ENCODE data around the gene UBE2F. TPM values are rescaled to one million over a fixed set of nuclear protein-coding genes. Genes with fewer than 3 reads are reported as not detected.

Gene UBE2F
- total and polyA plus RNA-seq, 9 of the 15 experiments (the other 6 are each of a cell fraction or from before 2014, with no cell fraction given): 18.1 to 88.1 (median 53.0) TPM

GRCh38 chr2:238060542-238061314, 93.9 kb downstream of the UBE2F start, which contains the start of gene SCLY:
Gene SCLY, plus strand, starts transcription at chr2:238061001. Its CDS starts 54 bp downstream, at chr2:238061055.
- FAIRE-seq (peak; percentile 64), ATAC-seq (peak; percentile 98), DNase-seq (ENCODE audit: extremely low read depth in 1 of 4, low spot score in 3 of 4) (peak; percentile 96 to 98 (median 96))
- Histone ChIP-seq H3K4me2 (ENCODE audit: insufficient read depth, low read length) (peak within 1 kb of the TSS; percentile 92), H3K4me3 (peak within 1 kb of the TSS; percentile 74), H2AFZ (ENCODE audit: low read depth, low read length) (peak within 1 kb of the TSS; percentile 83), H3K4me1 (replicated peaks in 1 of 2; ENCODE audit: control insufficient read depth in 2 of 2, insufficient read depth in 2 of 2, low read length in 2 of 2) (peaks cover 4 to 9% of the 10 kb centered on the region in 2 experiments; a peak in 4 of 5 replicates), H3K27me3 (ENCODE audit: control insufficient read depth in 2 of 2, insufficient read depth in 2 of 2, low read length in 2 of 2) (no peaks in the 10 kb centered on the region), H3K36me3 (ENCODE audit: control insufficient read depth, insufficient read depth, low read length) (peaks cover 21% of the 10 kb centered on the region), H3K9ac (ENCODE audit: insufficient read depth in 1 of 2, low read depth in 2 of 2, low read length in 2 of 2) (peak within 1 kb of the TSS; percentile 85 to 92), H3K9me3 (replicated peaks; ENCODE audit: control insufficient read depth, insufficient read depth, low read depth, low read length) (0 out of 2 replicates have a peak, but pooled peaks cover 1% of the 10 kb centered on the region), H3K79me2 (ENCODE audit: control insufficient read depth, insufficient read depth, low read length) (peaks cover 40% of the 10 kb centered on the region), H3K27ac (ENCODE audit: extremely low read depth, low read depth, low read length) (peak within 1 kb of the TSS; percentile 82), H3K9me1 (ENCODE audit: control insufficient read depth, insufficient read depth, low read length) (no peaks in the 10 kb centered on the region), H4K20me1 (replicated peaks; ENCODE audit: control insufficient read depth, insufficient read depth, low read length) (no peaks in the 10 kb centered on the region)
- ChIA-PET CTCF (ENCODE audit: low intra/inter-chr PET ratio) (interaction anchor here (0.6 kb wide), 1 partner anchor 93 kb away, joined by 3 read pairs; no protein-coding TSS in a partner anchor), POLR2A (interaction anchor here (0.6 to 1.3 kb wide), 7 partner anchors 13 to 187 kb away, joined by 3 to 4 read pairs (median 3); no protein-coding TSS in a partner anchor)
- in situ Hi-C loops (cut with MboI) (no loop called here), intact Hi-C loops (cut with micrococcal nuclease) (no loop called here)
- WGBS (ENCODE audit: insufficient coverage, low coverage, missing lambda C conversion rate): 0% methylated on average over 34 of the region's 98 CpGs
- BruUV-seq (replicated peaks): no TSS peak
- TF ChIP-seq KLF10 (CRISPR knock-in tag; IDR thresholded peaks at IDR 0.05) (no peak), NFYB (IDR thresholded peaks at IDR 0.05; ENCODE audit: extremely low read depth, insufficient read length) (peak; percentile 47), RBM34 (IDR thresholded peaks at IDR 0.05; ENCODE audit: borderline replicate concordance, insufficient read depth, low read length) (0 out of 2 replicates have a peak, but pooled peaks have one; percentile 70), BHLHE40 (IDR thresholded peaks at IDR 0.05; ENCODE audit: low read length) (peak; percentile 71), NKRF (IDR thresholded peaks at IDR 0.05; ENCODE audit: borderline replicate concordance) (0 out of 2 replicates have a peak, but pooled peaks have one; percentile 17), SRF (CRISPR knock-in tag; IDR thresholded peaks at IDR 0.05) (0 out of 4 replicates have a peak, but pooled peaks of 1 of the 2 experiments have one; percentile 10), AFF1 (IDR thresholded peaks at IDR 0.05; ENCODE audit: low read depth in 1 of 2, partially characterized antibody in 2 of 2) (no peak), ZNF655 (CRISPR knock-in tag; IDR thresholded peaks at IDR 0.05) (no peak), TRIM25 (IDR thresholded peaks at IDR 0.05; ENCODE audit: borderline replicate concordance) (no peak), PHB (CRISPR knock-in tag; IDR thresholded peaks at IDR 0.05) (no peak), GABPB1 (CRISPR knock-in tag; IDR thresholded peaks at IDR 0.05) (peak; percentile 98)

All from K562 (cell line).